ENCODE data around the gene CSF3. TPM values are rescaled to one million over a fixed set of nuclear protein-coding genes. Genes with fewer than 3 reads are reported as not detected.
A peak's percentile ranks its signal among the peaks of the same experiment; 100 is the strongest.

CSF3 gene
- total RNA-seq, 2 donors from 2014 or later, result 0.37 TPM; not detected in 1

- Histone ChIP-seq H3K4me3 (no peak overlapping the region), H3K9ac (ENCODE audit: low read depth in 2 of 2, low read length in 2 of 2) (no peak overlapping the region), H3K27me3 (no peaks in the 10 kb centered on the region), H3K4me1 (peaks cover 24% of the 10 kb centered on the region), H3K27ac (no peak overlapping the region), H3K9me3 (no peaks in the 10 kb centered on the region), H3K36me3 (peaks cover 5% of the 10 kb centered on the region)
- no peak for TF ChIP-seq CTCF (IDR thresholded peaks at IDR 0.05)
- DNase-seq, result no peak
- intact Hi-C loops (cut with DNase I), result no loop called here
These were observed 11.0 kb downstream of the CSF3 start for GRCh38 chr17:40025991-40026815.

GRCh38 chr17:40026816-40027613, 11.8 kb downstream of the CSF3 start:
- no peaks in the 10 kb centered on the region for H3K9me3 ChIP-seq
- no peaks in the 10 kb centered on the region for H3K27me3 ChIP-seq
- intact Hi-C loops (cut with DNase I), result no loop called here
- H3K4me3 ChIP-seq, result no peak overlapping the region
- H3K36me3 ChIP-seq, result peaks cover 5% of the 10 kb centered on the region
- H3K9ac ChIP-seq (ENCODE audit: low read depth in 2 of 2, low read length in 2 of 2), result no peak overlapping the region
- DNase-seq, result peak; percentile 89
- H3K27ac ChIP-seq, result no peak overlapping the region
- H3K4me1 ChIP-seq, result peaks cover 26% of the 10 kb centered on the region
- peak; percentile 91 for TF ChIP-seq CTCF (IDR thresholded peaks at IDR 0.05)

GRCh38 chr17:40027614-40028012, 12.4 kb downstream of the CSF3 start:
- intact Hi-C loops (cut with DNase I), result no loop called here
- no peak for DNase-seq
- Histone ChIP-seq H3K4me1 (peaks cover 24% of the 10 kb centered on the region), H3K27me3 (no peaks in the 10 kb centered on the region), H3K4me3 (no peak overlapping the region), H3K9me3 (no peaks in the 10 kb centered on the region), H3K27ac (no peak overlapping the region), H3K9ac (ENCODE audit: low read depth in 2 of 2, low read length in 2 of 2) (no peak overlapping the region), H3K36me3 (no peaks in the 10 kb centered on the region)
- TF ChIP-seq CTCF (IDR thresholded peaks at IDR 0.05), result no peak

GRCh38 chr17:40028595-40028994, 13.4 kb downstream of the CSF3 start:
- no peak for DNase-seq
- Histone ChIP-seq H3K4me3 (no peak overlapping the region), H3K9me3 (no peaks in the 10 kb centered on the region), H3K4me1 (peaks cover 17% of the 10 kb centered on the region), H3K27me3 (no peaks in the 10 kb centered on the region), H3K36me3 (no peaks in the 10 kb centered on the region), H3K9ac (ENCODE audit: low read depth in 2 of 2, low read length in 2 of 2) (no peak overlapping the region), H3K27ac (no peak overlapping the region)
- intact Hi-C loops (cut with DNase I), result no loop called here
- no peak for TF ChIP-seq CTCF (IDR thresholded peaks at IDR 0.05)

- TF ChIP-seq CTCF (IDR thresholded peaks at IDR 0.05), result no peak
- no peaks in the 10 kb centered on the region for H3K27me3 ChIP-seq
- intact Hi-C loops (cut with DNase I), result no loop called here
- peaks cover 9% of the 10 kb centered on the region for H3K4me1 ChIP-seq
- peak overlapping the region in 1 of 2 donors; percentile 69 for H3K9ac ChIP-seq (ENCODE audit: low read depth in 2 of 2, low read length in 2 of 2)
- no peak overlapping the region for H3K4me3 ChIP-seq
- peak overlapping the region; percentile 46 for H3K27ac ChIP-seq
- DNase-seq, result no peak
- H3K9me3 ChIP-seq, result no peaks in the 10 kb centered on the region
- H3K36me3 ChIP-seq, result peaks cover 5% of the 10 kb centered on the region
These were observed 16.5 kb downstream of the CSF3 start for GRCh38 chr17:40031706-40032105.
